H1 (cell line): ENCODE data around the gene AMN1. TPM values are rescaled to one million over a fixed set of nuclear protein-coding genes. Genes with fewer than 3 reads are reported as not detected.

Experiments
- CTCF ChIA-PET: fragments of 300-600 bp; sonication (Branson Sonifier 250); formaldehyde crosslinking; loops from one replicate; lab custom pipeline; 2021; ENCODE audit not compliant: partially characterized antibody; lab: Charles Lee
- POLR2A ChIA-PET: fragments of 300-600 bp; sonication (Branson Sonifier 250); formaldehyde crosslinking; loops from one replicate; lab custom pipeline; 2021; ENCODE audit warnings: inconsistent platforms; ENCODE audit not compliant: partially characterized antibody; lab: Charles Lee
- DNase-seq, 2 experiments: peaks; one replicate each; pipeline versions ENCODE4 v3.0.0 to v3.0.0-alpha.2; 2010 to 2022; ENCODE audit warnings: low spot score in 2 of 2, low read depth in 1 of 2, mixed read lengths in 1 of 2
- FAIRE-seq: peaks from 2 replicates; lab custom pipeline; 2011; peaks lifted over from hg19 to GRCh38; lab: Jason Lieb, UNC
- H2AFZ ChIP-seq: 2 replicates; pipeline ENCODE4 v1.8.1; 2012; ENCODE audit warnings: low read length, inconsistent platforms
- H2AK5ac ChIP-seq: 2 replicates; pipeline ENCODE4 v1.6.1; 2013; ENCODE audit warnings: low read depth, low read length
- H2BK120ac ChIP-seq: replicated peaks from 2 replicates; pipeline ENCODE3; 2013; ENCODE audit warnings: low read depth, low read length, inconsistent platforms
- H2BK12ac ChIP-seq: 2 replicates; pipeline ENCODE4 v1.6.1; 2013; ENCODE audit warnings: low read depth, low read length
- H2BK15ac ChIP-seq: 2 replicates; pipeline ENCODE4 v1.6.1; 2013; ENCODE audit warnings: low read length
- H2BK20ac ChIP-seq: 2 replicates; pipeline ENCODE4 v1.6.1; 2013; ENCODE audit warnings: low read length
- H2BK5ac ChIP-seq: 2 replicates; pipeline ENCODE4 v1.6.1; 2013; ENCODE audit warnings: low read depth, low read length
- H3K14ac ChIP-seq: 2 replicates; pipeline ENCODE4 v1.6.1; 2013; ENCODE audit warnings: inconsistent platforms; ENCODE audit not compliant: insufficient read length
- H3K18ac ChIP-seq: 2 replicates; pipeline ENCODE4 v1.6.1; 2013; ENCODE audit warnings: low read length; ENCODE audit errors: extremely low read depth
- H3K23ac ChIP-seq: 2 replicates; pipeline ENCODE4 v1.6.1; 2013; ENCODE audit warnings: inconsistent platforms; ENCODE audit not compliant: insufficient read length
- H3K23me2 ChIP-seq: 2 replicates; pipeline ENCODE4 v1.6.1; 2013; ENCODE audit warnings: low read depth, low read length
- H3K27ac ChIP-seq: 2 replicates; pipeline ENCODE4 v1.6.1; 2011; ENCODE audit warnings: low read depth, low read length, inconsistent platforms
- H3K27me3 ChIP-seq, 4 experiments: replicated peaks in 1 of 4; 1 replicate in 1 of 4; 2 replicates in 3 of 4; pipeline versions ENCODE4 v1.6.1 to v1.8.1; 2011 to 2013; ENCODE audit warnings: low read length in 3 of 4, mild to moderate bottlenecking in 3 of 4, inconsistent platforms in 2 of 4, mixed read lengths in 2 of 4, moderate library complexity in 1 of 4; ENCODE audit not compliant: control insufficient read depth in 3 of 4, insufficient read depth in 3 of 4; ENCODE audit errors: extremely low read depth in 1 of 4
- H3K36me3 ChIP-seq, 4 experiments: 2 replicates each; pipeline versions ENCODE4 v1.6.1 to v1.8.1; 2011 to 2013; ENCODE audit warnings: mild to moderate bottlenecking in 4 of 4, low read length in 3 of 4, moderate library complexity in 2 of 4, control low read depth in 1 of 4, inconsistent platforms in 1 of 4; ENCODE audit not compliant: insufficient read depth in 4 of 4, control insufficient read depth in 2 of 4
- H3K4ac ChIP-seq: replicated peaks from 2 replicates; pipeline ENCODE3; 2013; ENCODE audit warnings: low read length, low read depth, mixed read lengths, inconsistent platforms; ENCODE audit not compliant: insufficient read length
- H3K4me1 ChIP-seq, 4 experiments: replicated peaks in 1 of 4; 1 replicate in 1 of 4; 2 replicates in 3 of 4; pipeline versions ENCODE4 v1.6.1 to v1.8.1; 2011 to 2013; ENCODE audit warnings: low read length in 3 of 4, inconsistent platforms in 2 of 4, mixed read lengths in 1 of 4; ENCODE audit not compliant: insufficient read depth in 4 of 4, control insufficient read depth in 3 of 4
- H3K4me2 ChIP-seq, 2 experiments: 2 replicates each; pipeline versions ENCODE4 v1.6.1 to v1.8.1; 2011 to 2013; ENCODE audit warnings: low read depth in 2 of 2, low read length in 2 of 2, control low read depth in 1 of 2, inconsistent platforms in 1 of 2, mild to moderate bottlenecking in 1 of 2; ENCODE audit not compliant: insufficient read depth in 1 of 2
- H3K4me3 ChIP-seq, 4 experiments: fragments of 200-600, 300-600 bp in 1 of 4; sonication (generic), shearing (Covaris generic), sonication (Bioruptor Twin) in 1 of 4; 2 replicates each; pipeline versions ENCODE4 v1.5.1 to v1.8.1; 2011 to 2016; ENCODE audit warnings: low read length in 4 of 4, low read depth in 3 of 4, control low read depth in 2 of 4, inconsistent platforms in 2 of 4, mild to moderate bottlenecking in 2 of 4, mixed read lengths in 1 of 4, moderate library complexity in 1 of 4; ENCODE audit not compliant: insufficient read depth in 2 of 4; ENCODE audit errors: extremely low read depth in 1 of 4
- H3K56ac ChIP-seq: replicated peaks from 2 replicates; pipeline ENCODE3; 2013; ENCODE audit warnings: low read depth, mild to moderate bottlenecking, mixed read lengths, low read length, inconsistent platforms; ENCODE audit not compliant: insufficient read length
- H3K79me1 ChIP-seq: 2 replicates; pipeline ENCODE4 v1.6.1; 2013; ENCODE audit warnings: low read depth, low read length, control low read depth
- H3K79me2 ChIP-seq, 2 experiments: 2 replicates each; pipeline versions ENCODE4 v1.6.1 to v1.8.1; 2012 to 2013; ENCODE audit warnings: low read length in 2 of 2, mild to moderate bottlenecking in 2 of 2, inconsistent platforms in 1 of 2; ENCODE audit not compliant: insufficient read depth in 2 of 2, control insufficient read depth in 1 of 2
- H3K9ac ChIP-seq, 4 experiments: replicated peaks in 1 of 4; 1 replicate in 1 of 4; 2 replicates in 3 of 4; pipeline versions ENCODE4 v1.6.1 to v1.8.1; 2011 to 2013; ENCODE audit warnings: low read depth in 3 of 4, low read length in 3 of 4, control low read depth in 2 of 4, mild to moderate bottlenecking in 2 of 4, moderate library complexity in 2 of 4, inconsistent platforms in 1 of 4; ENCODE audit errors: extremely low read depth in 1 of 4
- H3K9me3 ChIP-seq, 2 experiments: 2 replicates each; pipeline versions ENCODE4 v1.6.1 to v1.8.1; 2012 to 2013; ENCODE audit warnings: mild to moderate bottlenecking in 2 of 2, moderate library complexity in 2 of 2, control low read depth in 1 of 2, inconsistent platforms in 1 of 2, low read depth in 1 of 2, low read length in 1 of 2, mixed read lengths in 1 of 2; ENCODE audit not compliant: insufficient read depth in 2 of 2
- H4K20me1 ChIP-seq, 2 experiments: replicated peaks in 1 of 2; 2 replicates each; pipeline versions ENCODE3 to v1.8.1; 2011 to 2013; ENCODE audit warnings: inconsistent platforms in 2 of 2, low read length in 2 of 2, mild to moderate bottlenecking in 1 of 2; ENCODE audit not compliant: insufficient read depth in 2 of 2, control insufficient read depth in 1 of 2
- H4K5ac ChIP-seq: 2 replicates; pipeline ENCODE4 v1.6.1; 2013; ENCODE audit warnings: low read length, low read depth, mixed read lengths, inconsistent platforms; ENCODE audit not compliant: insufficient read length
- H4K8ac ChIP-seq: 2 replicates; pipeline ENCODE4 v1.8.0; 2013; ENCODE audit warnings: mild to moderate bottlenecking, moderate library complexity, low read length, inconsistent platforms; ENCODE audit not compliant: insufficient read depth; ENCODE audit errors: extremely low read depth
- H4K91ac ChIP-seq: replicated peaks from 2 replicates; pipeline ENCODE3; 2013; ENCODE audit warnings: low read length, mixed read lengths, inconsistent platforms; ENCODE audit not compliant: insufficient read length
- CBX5 ChIP-seq: fragments of 300-800, 300-1000 bp; sonication (generic); IDR thresholded peaks from 2 replicates; pipeline ENCODE4 v1.7.1; 2016; ENCODE audit warnings: antibody characterized with exemption, low read length, low read depth
- E2F6 ChIP-seq: IDR thresholded peaks from 2 replicates; pipeline ENCODE4 v1.6.1; 2012; ENCODE audit warnings: inconsistent platforms
- HDAC6 ChIP-seq: IDR thresholded peaks from one replicate; pipeline ENCODE4 v1.7.1; 2012; ENCODE audit warnings: low read depth, mild to moderate bottlenecking, inconsistent platforms, low read length, moderate library complexity
- KDM4A ChIP-seq: IDR thresholded peaks from one replicate; pipeline ENCODE4 v1.7.1; 2012; ENCODE audit warnings: low read depth, mild to moderate bottlenecking, moderate library complexity, low read length, inconsistent platforms; ENCODE audit not compliant: severe bottlenecking
- RAD21 ChIP-seq, 2 experiments: IDR thresholded peaks in 1 of 2; conservative IDR thresholded peaks in 1 of 2; 2 replicates each; pipeline ENCODE4 v1.6.1; 2011; ENCODE audit warnings: low read depth in 2 of 2, low read length in 2 of 2, improper control_type of control experiment in 1 of 2, inconsistent platforms in 1 of 2, mild to moderate bottlenecking in 1 of 2, moderate library complexity in 1 of 2
- RFX5 ChIP-seq: IDR thresholded peaks from 2 replicates; pipeline ENCODE4 v1.6.1; 2011; ENCODE audit warnings: low read depth, low read length, improper control_type of control experiment, borderline replicate concordance
- TAF1 ChIP-seq: IDR thresholded peaks from 2 replicates; pipeline ENCODE4 v1.6.1; 2011; ENCODE audit warnings: mild to moderate bottlenecking, low read depth, low read length
- WGBS, 2 experiments: shearing (Covaris generic) in 1 of 2; methylation state at CpG; one replicate each; pipeline versions ENCODE4 v1.1.6 to v1.1.7; 2013 to 2015; ENCODE audit warnings: low lambda C conversion rate in 2 of 2, mixed read lengths in 2 of 2, inconsistent platforms in 1 of 2, low coverage in 1 of 2, missing lambda C conversion rate in 1 of 2; ENCODE audit not compliant: insufficient replicate concordance in 2 of 2, insufficient coverage in 1 of 2, insufficient read length in 1 of 2; ENCODE audit errors: extremely low coverage in 1 of 2, missing lambda C conversion rate in 1 of 2; 5-methylcytosine and 5-hydroxymethylcytosine counted together
- long read RNA-seq, 2 experiments: library from RNA in 1 of 2; library from capped mRNA in 1 of 2; stranded (forward); transcript quantifications; one replicate each; pipeline ENCODE4 v2.0.0, GENCODE V29; 2021; ENCODE audit warnings: inconsistent platforms in 1 of 2
- polyA minus RNA-seq, 3 experiments: library from RNA; depleted of rRNA, polyadenylated mRNA; stranded (reverse); fragments of >200 nt; gene quantifications; 1 replicate in 2 of 3; 2 replicates in 1 of 3; pipeline ENCODE4 v1.2.3, GENCODE V29; 2011
- polyA plus RNA-seq, 7 experiments: library from polyadenylated mRNA; depleted of rRNA in 3 of 7; stranded (reverse) in 5 of 7; unstranded in 2 of 7; fragments of >200 nt in 5 of 7; fragments of 200-250 nt in 2 of 7; gene quantifications; 1 replicate in 5 of 7; 2 replicates in 1 of 7; 4 replicates in 1 of 7; pipeline versions ENCODE4 v1.2.1 to v1.2.3, GENCODE V29; 2011 to 2013; ENCODE audit warnings: missing spikeins in 2 of 7, mixed read lengths in 2 of 7
- total RNA-seq: library from RNA; stranded (reverse); fragmentation: NEBNext Ultra II Directional; extraction: Animal tissue kit (Norgen Biotek cat#: 25700); gene quantifications from 2 replicates; pipeline ENCODE4 v1.2.1, GENCODE V29; 2021

The AMN1 gene
- 7.1 and 7.5 TPM in 2 replicates for total RNA-seq
- polyA plus RNA-seq (2011; rRNA removed): 10.1 and 13.8 TPM in 2 replicates
- 19.1 TPM for polyA plus RNA-seq (2011; cell fraction: cytosol; rRNA removed)
- 3.0 TPM for polyA plus RNA-seq (2011; cell fraction: nucleus; rRNA removed)
- polyA plus RNA-seq (2012, experiment 1 of 2): 9.2 to 13.0 TPM (median 10.2 TPM) in 4 replicates
- 1.6 TPM for polyA plus RNA-seq (2012, experiment 2 of 2)
- polyA plus RNA-seq (2013, experiment 1 of 2): 6.8 TPM
- polyA plus RNA-seq (2013, experiment 2 of 2): 7.9 TPM
- polyA minus RNA-seq (2011; rRNA and poly(A)+ RNA removed): 9.4 and 9.6 TPM in 2 replicates
- polyA minus RNA-seq (2011; cell fraction: cytosol; rRNA and poly(A)+ RNA removed): 5.7 TPM
- polyA minus RNA-seq (2011; cell fraction: nucleus; rRNA and poly(A)+ RNA removed): 6.2 TPM
- long read RNA-seq, experiment 1, partial matches to known transcripts: 1 of 11 reads
- long read RNA-seq, experiment 1, other reads (novel, unspliced or antisense): 3 of 11 reads
- long read RNA-seq, experiment 2, partial matches to known transcripts: 0 of 9 reads
- long read RNA-seq, experiment 2, other reads (novel, unspliced or antisense): 2 of 9 reads

GRCh38 chr12:31728917-31729640 is at the start of gene AMN1:
Gene AMN1 (minus strand): TSS chr12:31729021. CDS start chr12:31729008, 13 bp downstream.
- H2BK12ac ChIP-seq: peak within 1 kb of the TSS; percentile 94
- POLR2A ChIA-PET: interaction anchor here (0.6 to 1.7 kb wide), 4 partner anchors 8 to 954 kb away, joined by 3 to 5 read pairs (median 4); partner anchors contain the start of gene RESF1
- H3K4ac ChIP-seq: peak within 1 kb of the TSS; percentile 9
- DNase-seq (peak; percentile 98 to 100), FAIRE-seq (no peak)
- H2BK120ac ChIP-seq: peak within 1 kb of the TSS; percentile 3
- H3K79me2 ChIP-seq: no peaks in the 10 kb centered on the region
- peak within 1 kb of the TSS; percentile 37 to 87 (median 52) for H3K9ac ChIP-seq
- H3K23me2 ChIP-seq: peaks cover 8% of the 10 kb centered on the region
- H2BK5ac ChIP-seq: peak within 1 kb of the TSS; percentile 80; the same call in 1 of the 2 replicates
- H3K56ac ChIP-seq: peak within 1 kb of the TSS; percentile 43
- no peak within 1 kb of the TSS for H2AK5ac ChIP-seq
- H3K36me3 ChIP-seq: no peaks in the 10 kb centered on the region
- peaks cover 0 to 2% (median 0%) of the 10 kb centered on the region in 4 experiments; a peak in 2 of 7 replicates for H3K27me3 ChIP-seq
- H4K20me1 ChIP-seq: peaks cover 0 to 2% of the 10 kb centered on the region in 2 experiments
- H2BK15ac ChIP-seq: peak within 1 kb of the TSS; percentile 73; the same call in 1 of the 2 replicates
- H3K4me1 ChIP-seq: peaks cover 2 to 12% (median 10%) of the 10 kb centered on the region in 4 experiments; a peak in 5 of 7 replicates
- no peak within 1 kb of the TSS for H3K14ac ChIP-seq
- 0 out of 2 replicates have a peak within 1 kb of the TSS, but pooled peaks have one; percentile 38 for H2BK20ac ChIP-seq
- no peak within 1 kb of the TSS for H3K23ac ChIP-seq
- H3K9me3 ChIP-seq: no peaks in the 10 kb centered on the region
- CTCF ChIA-PET: interaction anchor here (2.0 kb wide), 1 partner anchor 47 kb away, joined by 11 read pairs; no protein-coding TSS in a partner anchor
- H4K8ac ChIP-seq: peak within 1 kb of the TSS; percentile 30; the same call in 1 of the 2 replicates
- WGBS, 2 experiments: 3% methylated on average over 53 of the region's 59 CpGs; no CpG with 5 or more reads in 1 of the 2 experiments
- H4K91ac ChIP-seq: peak within 1 kb of the TSS; percentile 70
- peak within 1 kb of the TSS; percentile 97 for H2AFZ ChIP-seq
- no peak within 1 kb of the TSS for H3K27ac ChIP-seq
- H3K4me2 ChIP-seq: peak within 1 kb of the TSS; percentile 84 to 86
- H4K5ac ChIP-seq: peak within 1 kb of the TSS; percentile 25
- peak within 1 kb of the TSS; percentile 65 for H3K18ac ChIP-seq
- H3K79me1 ChIP-seq: no peaks in the 10 kb centered on the region
- peak within 1 kb of the TSS; percentile 73 to 77 (median 76) for H3K4me3 ChIP-seq
- no peak for TF ChIP-seq CBX5
- TF ChIP-seq E2F6: peak; percentile 83
- no peak for TF ChIP-seq RFX5
- peak; percentile 87 for TF ChIP-seq TAF1
- TF ChIP-seq HDAC6: no peak
- TF ChIP-seq RAD21 (IDR thresholded peaks at IDR 0.05 in 1 of 2, conservative IDR thresholded peaks at IDR 0.05 in 1 of 2; ENCODE audit: low read depth in 2 of 2, low read length in 2 of 2): peak in 1 of 2 experiments; percentile 10; a peak in 1 of 4 replicates
- TF ChIP-seq KDM4A: peak; percentile 66
